Smooth muscle cell (in vitro differentiated cells): ENCODE results near the gene ETV5. TPM values are rescaled to one million over a fixed set of nuclear protein-coding genes. Genes with fewer than 3 reads are reported as not detected.

Experiments
- DNase-seq: peaks from one replicate; lab custom pipeline; 2025; ENCODE audit not compliant: unreplicated experiment; lab: John Stamatoyannopoulos, UW
- H2AFZ ChIP-seq: fragments of 200-600 bp; sonication (generic); 2 replicates; pipeline ENCODE4 v1.6.0; 2016; ENCODE audit warnings: antibody characterized with exemption, low read depth, mild to moderate bottlenecking
- H3F3A ChIP-seq: fragments of 200-600 bp; sonication (generic); 2 replicates; pipeline ENCODE4 v1.6.0; 2017; ENCODE audit warnings: antibody characterized with exemption, low read depth
- H3K27ac ChIP-seq: fragments of 200-600 bp; sonication (generic); 2 replicates; pipeline ENCODE4 v1.5.1; 2016; ENCODE audit warnings: low read depth, mild to moderate bottlenecking
- H3K27me3 ChIP-seq: fragments of 200-600 bp; sonication (generic); 2 replicates; pipeline ENCODE4 v1.6.1; 2016; ENCODE audit warnings: low read depth, mild to moderate bottlenecking
- H3K36me3 ChIP-seq: fragments of 200-600 bp; sonication (generic); 2 replicates; pipeline ENCODE4 v1.5.1; 2016; ENCODE audit warnings: low read depth
- H3K4me1 ChIP-seq: fragments of 200-600 bp; sonication (generic); 2 replicates; pipeline ENCODE4 v1.5.1; 2016; ENCODE audit warnings: low read depth
- H3K4me2 ChIP-seq: fragments of 200-600 bp; sonication (generic); 2 replicates; pipeline ENCODE4 v1.6.0; 2016; ENCODE audit warnings: mild to moderate bottlenecking
- H3K4me3 ChIP-seq: fragments of 200-600 bp; sonication (generic); 2 replicates; pipeline ENCODE4 v1.5.1; 2016; ENCODE audit warnings: mild to moderate bottlenecking
- H3K79me2 ChIP-seq: fragments of 200-600 bp; sonication (generic); 2 replicates; pipeline ENCODE4 v1.6.0; 2016; ENCODE audit warnings: low read depth, mild to moderate bottlenecking
- H3K9ac ChIP-seq: fragments of 200-600 bp; sonication (generic); 2 replicates; pipeline ENCODE4 v1.6.0; 2016; ENCODE audit warnings: low read depth
- H3K9me3 ChIP-seq: fragments of 200-600 bp; sonication (generic); replicated peaks from 2 replicates; pipeline ENCODE4 v1.5.1; 2016; ENCODE audit warnings: low read depth
- H4K20me1 ChIP-seq: fragments of 200-600 bp; sonication (generic); 2 replicates; pipeline ENCODE4 v1.6.0; 2016; ENCODE audit warnings: low read depth
- WGBS: methylation state at CpG from one replicate; pipeline ENCODE4 v1.1.7; 2016; ENCODE audit warnings: low lambda C conversion rate; 5-methylcytosine and 5-hydroxymethylcytosine counted together
- polyA plus RNA-seq: library from polyadenylated mRNA; unstranded; fragments of >200 nt; fragmentation: Nextera tagmentation; extraction: Ambion mirVana; gene quantifications from 2 replicates; pipeline ENCODE4 v1.2.1, GENCODE V29; 2016
- total RNA-seq: library from RNA; depleted of rRNA; stranded (reverse); fragments of >200 nt; gene quantifications from 2 replicates; pipeline ENCODE4 v1.2.3, GENCODE V29; 2014
- TF ChIP-seq, protein P1 (sequence below): fragments of 200-600 bp; sonication (generic); IDR thresholded peaks from 2 replicates; pipeline ENCODE4 v1.5.1; 2017; ENCODE audit warnings: borderline replicate concordance, mild to moderate bottlenecking, antibody characterized with exemption; ENCODE audit not compliant: insufficient read depth, poor library complexity, severe bottlenecking

Gene ETV5
- total and polyA plus RNA-seq, 2 experiments from 2014 or later = 32.6 to 51.8 TPM

DNA sequence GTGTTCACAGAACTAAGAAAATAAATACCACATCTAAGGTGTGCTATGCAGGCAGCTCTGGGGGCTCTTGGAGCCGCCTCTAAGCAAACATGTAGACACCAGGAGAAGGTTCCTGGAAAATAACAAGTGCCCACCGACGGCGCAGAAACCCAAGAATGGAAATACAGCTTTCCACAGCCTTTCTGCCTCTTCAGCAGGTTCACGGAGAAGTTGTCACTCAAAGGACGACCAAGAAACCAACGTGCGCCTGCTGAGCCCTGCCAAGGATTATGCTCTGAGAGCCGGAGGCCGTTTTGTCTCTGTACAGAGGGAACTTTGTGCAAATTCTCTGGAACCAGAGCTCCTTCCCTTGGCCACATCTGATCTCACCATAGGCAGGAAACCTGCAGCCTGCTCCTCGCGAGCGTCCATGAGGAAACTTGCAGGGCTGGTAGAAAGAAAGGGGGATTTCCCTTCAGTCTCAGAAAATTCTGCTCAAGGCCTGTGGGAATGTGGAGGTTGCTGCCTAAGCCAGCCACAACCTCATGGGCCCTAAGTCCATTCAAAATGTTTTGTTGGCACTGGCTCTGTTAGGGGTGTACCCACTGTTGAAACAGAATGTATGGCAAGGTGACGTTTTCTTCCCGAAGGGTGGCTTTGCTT is 40.6 kb upstream of the ETV5 start:
- Histone ChIP-seq H2AFZ (no peak overlapping the region), H3K4me2 (no peak overlapping the region), H3K79me2 (no peaks in the 10 kb centered on the region), H3K4me3 (no peak overlapping the region), H4K20me1 (no peaks in the 10 kb centered on the region), H3K27ac (no peak overlapping the region), H3K36me3 (no peaks in the 10 kb centered on the region), H3K9me3 (no peaks in the 10 kb centered on the region), H3K9ac (no peak overlapping the region), H3K4me1 (no peaks in the 10 kb centered on the region), H3F3A (no peaks in the 10 kb centered on the region), H3K27me3 (no peaks in the 10 kb centered on the region)
- TF ChIP-seq, protein P1, sequence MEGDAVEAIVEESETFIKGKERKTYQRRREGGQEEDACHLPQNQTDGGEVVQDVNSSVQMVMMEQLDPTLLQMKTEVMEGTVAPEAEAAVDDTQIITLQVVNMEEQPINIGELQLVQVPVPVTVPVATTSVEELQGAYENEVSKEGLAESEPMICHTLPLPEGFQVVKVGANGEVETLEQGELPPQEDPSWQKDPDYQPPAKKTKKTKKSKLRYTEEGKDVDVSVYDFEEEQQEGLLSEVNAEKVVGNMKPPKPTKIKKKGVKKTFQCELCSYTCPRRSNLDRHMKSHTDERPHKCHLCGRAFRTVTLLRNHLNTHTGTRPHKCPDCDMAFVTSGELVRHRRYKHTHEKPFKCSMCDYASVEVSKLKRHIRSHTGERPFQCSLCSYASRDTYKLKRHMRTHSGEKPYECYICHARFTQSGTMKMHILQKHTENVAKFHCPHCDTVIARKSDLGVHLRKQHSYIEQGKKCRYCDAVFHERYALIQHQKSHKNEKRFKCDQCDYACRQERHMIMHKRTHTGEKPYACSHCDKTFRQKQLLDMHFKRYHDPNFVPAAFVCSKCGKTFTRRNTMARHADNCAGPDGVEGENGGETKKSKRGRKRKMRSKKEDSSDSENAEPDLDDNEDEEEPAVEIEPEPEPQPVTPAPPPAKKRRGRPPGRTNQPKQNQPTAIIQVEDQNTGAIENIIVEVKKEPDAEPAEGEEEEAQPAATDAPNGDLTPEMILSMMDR = no peak
- 93% methylated on average over 15 of the region's 15 CpGs for WGBS
- no peak for DNase-seq

DNA sequence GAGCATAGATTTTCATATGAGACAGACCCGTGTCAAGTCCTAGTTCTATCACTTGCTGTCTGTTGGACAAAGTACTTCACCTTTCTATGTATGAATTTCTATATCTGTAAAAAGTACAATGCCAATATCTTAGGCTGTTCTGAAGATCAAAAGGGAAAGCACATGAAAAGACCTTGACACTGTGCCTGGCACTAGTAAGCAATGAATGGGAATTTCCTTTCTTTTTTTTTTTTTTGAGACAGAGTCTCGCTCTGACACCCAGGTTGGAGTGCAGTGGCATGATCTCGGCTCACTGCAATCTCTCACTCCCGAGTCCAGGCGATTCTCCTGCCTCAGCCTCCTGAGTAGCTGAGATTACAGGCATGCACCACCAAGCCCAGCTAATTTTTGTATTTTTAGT is 35.4 kb upstream of the ETV5 start:
- H3K9ac ChIP-seq = no peak overlapping the region
- no peak overlapping the region for H3K4me2 ChIP-seq
- no peaks in the 10 kb centered on the region for H3K9me3 ChIP-seq

DNA sequence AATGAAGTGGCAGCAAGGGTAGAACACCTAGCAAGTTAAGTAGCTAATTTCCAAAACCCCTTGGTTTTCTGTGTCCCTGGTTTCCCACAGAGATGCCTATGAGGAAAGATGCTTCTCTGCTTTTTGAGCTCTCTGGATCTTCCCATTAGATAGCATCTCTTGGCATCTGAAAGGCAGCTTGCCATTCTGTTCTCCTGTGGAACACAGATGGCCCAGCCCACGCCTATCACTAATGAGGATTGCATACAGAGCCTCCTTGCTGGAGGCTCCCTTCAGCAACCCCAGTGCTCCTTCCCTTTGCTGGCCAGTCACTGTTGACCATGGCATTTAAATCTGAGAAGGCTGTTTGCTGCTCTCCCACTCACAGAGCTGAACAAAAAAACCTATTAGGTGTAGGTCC is 34.4 kb upstream of the ETV5 start:
- Histone ChIP-seq H3K9ac (no peak overlapping the region), H3K4me3 (no peak overlapping the region), H2AFZ (no peak overlapping the region), H3K27ac (no peak overlapping the region), H3K4me2 (no peak overlapping the region), H3F3A (no peaks in the 10 kb centered on the region), H3K4me1 (no peaks in the 10 kb centered on the region), H3K9me3 (no peaks in the 10 kb centered on the region), H3K27me3 (no peaks in the 10 kb centered on the region), H3K36me3 (no peaks in the 10 kb centered on the region), H3K79me2 (no peaks in the 10 kb centered on the region), H4K20me1 (no peaks in the 10 kb centered on the region)
- TF ChIP-seq, protein P1 = no peak
- DNase-seq = no peak
- WGBS = 89% methylated on average over 1 of the region's 1 CpG

More for the DNA sequence above, 35.4 kb upstream of the ETV5 start:
- Histone ChIP-seq H3K27me3 (no peaks in the 10 kb centered on the region), H3F3A (no peaks in the 10 kb centered on the region), H3K4me3 (no peak overlapping the region), H4K20me1 (no peaks in the 10 kb centered on the region), H3K27ac (no peak overlapping the region), H2AFZ (no peak overlapping the region), H3K36me3 (no peaks in the 10 kb centered on the region), H3K79me2 (no peaks in the 10 kb centered on the region), H3K4me1 (no peaks in the 10 kb centered on the region)
- DNase-seq = no peak
- 93% methylated on average over 5 of the region's 5 CpGs for WGBS
- TF ChIP-seq, protein P1 = no peak

DNA sequence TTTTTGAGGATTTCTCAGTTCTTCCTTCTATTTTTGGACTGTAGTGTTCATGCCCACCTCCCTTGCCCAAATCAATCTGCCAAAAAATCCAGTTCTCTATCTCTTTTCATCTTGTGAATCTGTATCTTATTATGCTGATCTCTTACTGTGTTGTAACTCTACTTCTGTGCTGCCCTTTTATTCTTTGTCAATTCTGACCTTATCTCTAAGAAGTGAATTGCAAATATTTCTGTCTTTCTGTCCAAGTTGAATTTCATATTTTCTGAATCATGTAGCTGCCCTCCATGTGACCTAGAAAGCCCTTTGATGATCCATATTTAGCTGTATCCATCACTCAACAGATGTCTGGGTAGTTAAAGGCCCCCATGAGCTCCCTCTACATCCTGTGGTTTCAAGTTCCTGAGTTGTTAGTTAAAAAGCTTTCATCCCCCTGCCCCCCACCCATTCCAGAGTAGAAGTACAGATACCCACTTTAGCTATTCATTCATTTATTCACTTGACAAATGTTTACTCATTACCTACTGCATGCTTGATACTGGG is 33.6 kb upstream of the ETV5 start:
- Histone ChIP-seq H3K9me3 (no peaks in the 10 kb centered on the region), H3K79me2 (no peaks in the 10 kb centered on the region), H3K4me2 (no peak overlapping the region), H3K9ac (no peak overlapping the region), H3K4me1 (no peaks in the 10 kb centered on the region), H4K20me1 (no peaks in the 10 kb centered on the region), H3K4me3 (no peak overlapping the region), H3K27me3 (no peaks in the 10 kb centered on the region), H2AFZ (no peak overlapping the region), H3F3A (no peaks in the 10 kb centered on the region), H3K27ac (no peak overlapping the region), H3K36me3 (no peaks in the 10 kb centered on the region)
- TF ChIP-seq, protein P1 = no peak
- no peak for DNase-seq
